ENCODE results near the gene CCDC80. TPM values are rescaled to one million over a fixed set of nuclear protein-coding genes. Genes with fewer than 3 reads are reported as not detected.
A peak's percentile ranks its signal among the peaks of the same experiment; 100 is the strongest.

Gene CCDC80
- total RNA-seq, 1 donor from 2014 or later, result 11.6 TPM

GRCh38 chr3:112550859-112551258, 90.1 kb downstream of the CCDC80 start:
- no peak overlapping the region for H3K4me3 ChIP-seq (ENCODE audit: low read depth, low read length)
- DNase-seq (ENCODE audit: low read depth), result no peak

More at GRCh38 chr3:112550859-112551258, 90.1 kb downstream of the CCDC80 start:
- TF ChIP-seq CTCF (conservative IDR thresholded peaks at IDR 0.05; ENCODE audit: low read depth, low read length), result peak; percentile 23

Other genes starting within 250 kb of the CCDC80 start
- not detected in 2 replicates for gene BTLA, start 141.7 kb downstream of the CCDC80 start, total RNA-seq
- 53.2 and 58.5 TPM in 2 replicates for gene ATG3, start 79.2 kb downstream of the CCDC80 start, total RNA-seq
- gene SLC35A5, start 79.1 kb downstream of the CCDC80 start, total RNA-seq, result 14.1 and 20.9 TPM in 2 replicates
- not detected in 2 replicates for gene CD200R1L, start 205.7 kb upstream of the CCDC80 start, total RNA-seq